GM04504 (cell line): ENCODE data around the gene ZNF276.
"Not testable (repeated sequence)": the region's sequence is repeated elsewhere in the genome, so short reads cannot be mapped to it uniquely, and the experiment has no call there.

Experiments used
- DNase-seq: peaks from one replicate; pipeline ENCODE4 v3.0.0-alpha.2; 2012; ENCODE audit warnings: low read depth

The ZNF276 gene

DNA sequence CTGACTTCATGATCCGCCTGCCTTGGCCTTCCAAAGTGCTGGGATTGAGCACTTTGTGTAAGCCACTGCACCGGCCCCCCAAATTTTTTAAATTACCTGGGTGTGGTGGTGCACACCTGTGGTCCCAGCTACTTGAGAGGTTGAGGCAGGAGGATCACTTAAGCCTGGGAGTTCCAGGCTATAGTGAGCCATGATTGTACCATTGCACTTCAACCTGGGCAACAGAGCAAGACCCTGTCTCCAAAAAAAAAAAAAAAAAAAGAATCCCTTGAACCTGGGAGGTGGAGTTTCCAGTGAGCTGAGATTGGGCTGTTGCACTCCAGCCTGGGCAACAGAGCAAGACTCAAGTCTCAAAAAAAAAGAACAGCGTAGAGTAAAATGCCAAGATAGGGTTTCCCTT is 15.2 kb downstream of the ZNF276 start:
- no peak for DNase-seq

DNA sequence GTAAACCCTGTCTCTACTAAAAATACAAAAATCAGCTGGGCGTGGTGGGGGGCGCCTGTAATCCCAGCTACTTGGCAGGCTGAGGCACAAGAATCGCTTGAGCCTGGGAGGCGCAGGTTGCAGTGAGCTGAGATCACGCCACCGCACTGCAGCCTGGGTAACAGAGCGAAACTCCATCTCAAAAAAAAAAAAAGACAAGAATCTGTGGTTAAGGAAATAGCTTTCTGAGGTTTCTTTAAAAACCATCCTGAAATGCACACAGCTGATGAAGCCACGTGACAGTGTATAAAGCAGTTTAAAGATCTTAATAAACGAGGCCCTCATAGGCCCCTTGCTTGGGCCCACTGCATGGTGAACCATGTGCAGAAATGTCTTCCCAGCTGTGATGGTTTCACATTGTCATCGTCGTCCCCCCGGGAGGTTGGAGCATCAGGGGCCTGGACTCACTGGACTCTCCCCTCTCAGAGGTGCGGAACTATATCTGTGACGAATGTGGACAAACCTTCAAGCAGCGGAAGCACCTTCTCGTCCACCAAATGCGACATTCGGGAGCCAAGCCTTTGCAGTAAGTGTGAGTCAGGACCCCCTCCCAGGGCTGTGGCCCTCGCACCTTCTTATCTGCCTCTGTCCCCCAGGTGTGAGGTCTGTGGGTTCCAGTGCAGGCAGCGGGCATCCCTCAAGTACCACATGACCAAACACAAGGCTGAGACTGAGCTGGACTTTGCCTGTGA is 16.2 kb downstream of the ZNF276 start:
- DNase-seq, result no peak

DNA sequence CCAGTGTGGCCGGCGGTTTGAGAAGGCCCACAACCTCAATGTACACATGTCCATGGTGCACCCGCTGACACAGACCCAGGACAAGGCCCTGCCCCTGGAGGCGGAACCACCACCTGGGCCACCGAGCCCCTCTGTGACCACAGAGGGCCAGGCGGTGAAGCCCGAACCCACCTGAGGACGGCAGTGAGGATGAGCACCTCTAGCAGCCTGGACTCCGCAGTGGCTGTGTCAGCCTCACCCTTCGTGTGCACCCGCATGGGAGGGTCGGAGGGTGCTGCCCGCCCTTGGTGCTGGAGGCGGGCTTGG is 16.7 kb downstream of the ZNF276 start:
- no peak for DNase-seq

DNA sequence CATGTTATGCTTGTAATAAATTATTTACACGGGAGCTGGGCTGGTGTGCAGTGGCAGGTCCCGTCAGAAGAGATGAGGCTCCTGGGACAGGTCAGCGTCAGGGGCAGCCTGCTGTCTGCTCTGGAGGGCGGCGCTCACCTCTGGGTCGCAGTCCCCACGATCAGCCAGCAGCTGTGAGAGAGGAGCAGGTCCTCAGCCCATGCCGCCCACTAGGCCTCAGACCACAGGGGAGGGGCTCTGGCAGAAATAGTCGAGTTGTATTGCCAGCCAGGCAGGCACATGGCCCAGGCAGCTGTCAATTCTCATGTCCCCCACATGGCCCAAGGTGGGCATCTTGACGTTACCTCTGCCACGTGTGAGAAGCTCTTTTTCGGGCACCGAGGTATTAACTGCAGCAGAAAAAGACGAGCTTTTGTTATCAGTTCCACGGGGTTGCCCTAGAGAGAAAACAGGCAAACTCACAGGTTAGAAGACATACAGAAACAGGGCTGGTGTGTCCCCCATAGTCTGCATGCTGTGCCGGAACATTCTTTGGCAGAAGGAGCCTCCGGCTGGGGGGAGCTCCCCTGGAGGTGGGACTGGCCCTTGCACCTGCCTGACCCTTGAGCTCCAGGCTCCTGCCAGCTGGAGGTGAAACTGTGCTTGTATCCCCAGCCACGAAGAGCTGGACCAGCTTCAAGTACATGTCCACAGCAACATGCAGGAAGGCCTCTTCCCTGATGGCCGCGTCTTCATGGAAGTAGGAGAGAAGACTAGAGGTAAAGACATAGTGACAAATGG is 17.4 kb downstream of the ZNF276 start:
- no peak for DNase-seq

DNA sequence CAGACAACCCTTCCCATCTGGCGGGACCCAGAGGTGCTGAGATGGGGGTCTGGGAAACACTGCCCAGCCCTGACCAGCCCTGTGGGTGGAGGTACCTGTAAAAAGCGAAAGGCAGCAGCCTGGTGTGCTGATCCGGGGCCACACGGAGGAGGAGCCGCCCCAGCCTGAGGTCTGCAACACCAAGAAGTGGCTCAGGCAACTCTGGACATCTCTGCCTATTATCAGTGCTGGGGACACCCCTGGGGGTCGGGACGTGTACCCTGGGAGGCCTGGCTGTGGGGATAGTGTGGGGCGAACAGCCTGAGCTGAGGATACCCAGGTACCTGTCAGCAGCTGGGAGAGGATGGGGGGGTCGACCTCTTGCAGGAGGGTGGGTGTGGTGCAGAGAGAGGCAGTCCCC is 18.0 kb downstream of the ZNF276 start:
- DNase-seq, result no peak

DNA sequence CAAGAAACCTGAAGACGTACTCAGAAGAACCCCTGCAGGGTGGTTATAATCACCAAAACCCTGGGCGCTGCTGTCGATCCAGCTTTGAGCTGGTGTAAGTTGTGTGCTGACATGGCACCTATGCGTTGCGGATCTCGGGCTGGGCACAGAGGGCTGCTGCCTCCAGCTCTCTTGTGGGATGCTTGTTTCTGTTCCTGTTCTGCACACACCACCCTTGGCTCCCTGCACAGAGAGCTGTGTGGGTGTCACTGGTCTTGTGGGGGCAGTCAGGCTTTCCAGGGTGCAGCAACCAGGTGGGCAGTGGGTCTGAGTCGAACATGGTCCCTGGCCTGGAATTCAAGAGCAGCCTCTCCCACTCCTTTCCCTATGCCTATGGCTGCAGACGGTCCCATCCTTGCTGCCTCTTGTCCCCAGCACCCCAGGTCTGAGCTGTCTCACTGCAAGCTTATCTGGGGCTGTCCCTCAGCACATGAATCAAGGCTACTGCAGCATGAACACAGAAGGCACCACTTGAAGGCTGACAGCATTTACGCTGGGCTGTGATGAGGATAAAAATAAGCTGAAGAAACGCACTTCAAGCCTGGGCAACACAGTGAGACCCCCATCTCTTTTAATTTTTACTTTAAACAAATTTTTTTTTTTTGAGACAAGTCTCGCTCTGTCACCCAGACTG is 20.1 kb downstream of the ZNF276 start:
- DNase-seq, result no peak

DNA sequence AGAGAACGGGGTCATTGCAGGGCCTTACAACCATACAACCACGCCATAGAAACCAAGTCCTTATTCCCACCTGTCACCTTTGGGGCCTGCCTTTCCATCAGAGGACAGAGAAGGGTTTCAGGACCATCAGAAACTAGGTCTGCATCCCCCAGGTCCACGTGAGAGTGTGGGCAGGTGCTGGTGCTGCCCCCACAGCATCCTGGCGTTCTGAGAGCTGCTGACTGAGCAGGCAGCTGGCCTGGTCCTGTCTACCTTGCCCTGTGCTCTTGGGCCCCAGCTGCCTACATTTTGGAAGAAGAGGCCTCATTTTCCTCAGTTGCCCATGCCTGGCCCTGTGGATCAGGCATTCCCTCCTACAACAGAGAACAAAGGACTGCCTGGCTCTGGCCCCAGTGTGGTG is 21.6 kb downstream of the ZNF276 start:
- no peak for DNase-seq

DNA sequence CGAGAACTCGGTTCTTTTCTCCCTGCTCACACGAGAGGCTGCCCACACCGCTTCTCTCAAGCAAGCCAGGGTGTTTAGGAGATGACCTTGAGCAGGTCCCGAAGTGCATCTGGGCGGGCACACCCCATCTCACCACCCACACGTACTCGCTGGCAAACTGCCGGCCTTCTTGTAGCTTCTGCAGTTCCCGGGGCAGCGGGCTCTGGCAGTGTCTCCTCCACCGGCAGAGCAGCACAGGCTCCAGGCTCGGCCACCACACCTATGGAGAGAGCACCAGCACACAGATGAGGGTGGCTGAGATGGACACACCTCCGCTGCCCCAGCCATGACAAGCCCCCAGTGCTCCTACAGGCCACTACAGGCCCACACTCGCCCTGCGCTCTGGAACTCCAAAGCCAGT is 23.5 kb downstream of the ZNF276 start:
- DNase-seq, result no peak

DNA sequence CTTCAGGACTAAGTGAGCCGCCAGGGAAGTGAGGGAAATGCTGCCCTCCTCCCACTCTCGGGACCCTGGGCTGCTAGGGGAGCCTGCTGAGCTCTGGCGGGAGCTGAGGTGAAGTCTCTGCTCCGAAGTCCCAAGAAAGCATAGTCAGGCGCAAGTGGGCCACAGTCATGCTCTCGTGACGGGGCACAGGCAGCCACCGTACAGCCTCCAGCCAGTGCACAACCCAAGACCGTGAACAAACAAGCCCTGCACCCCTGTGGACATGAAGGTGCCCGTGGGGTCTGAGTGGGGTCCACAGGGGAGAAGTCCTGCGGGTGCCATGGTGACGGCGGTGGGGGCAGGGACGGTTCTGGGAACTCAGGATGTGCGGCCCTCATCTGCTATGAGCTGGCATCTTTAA is 24.7 kb downstream of the ZNF276 start:
- no peak for DNase-seq

DNA sequence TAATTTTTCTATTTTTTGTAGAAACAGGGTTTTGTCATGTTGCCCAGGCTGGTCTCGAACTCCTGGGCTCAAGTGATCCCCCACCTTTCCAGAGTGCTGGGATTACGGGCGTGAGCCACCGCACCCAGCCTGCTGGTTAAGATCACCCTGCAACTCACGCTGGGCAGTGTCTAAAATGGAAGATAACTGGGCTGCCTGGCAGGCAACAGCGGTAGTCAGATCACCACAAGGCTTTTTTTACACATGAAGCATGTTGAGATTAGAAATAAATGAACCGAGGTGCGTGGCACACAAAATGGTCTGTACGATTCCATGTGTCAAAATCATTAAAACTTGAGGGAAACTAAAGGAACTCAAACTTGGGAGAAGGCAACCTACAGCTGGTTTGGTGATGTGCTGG is 26.7 kb downstream of the ZNF276 start:
- DNase-seq, result no peak

DNA sequence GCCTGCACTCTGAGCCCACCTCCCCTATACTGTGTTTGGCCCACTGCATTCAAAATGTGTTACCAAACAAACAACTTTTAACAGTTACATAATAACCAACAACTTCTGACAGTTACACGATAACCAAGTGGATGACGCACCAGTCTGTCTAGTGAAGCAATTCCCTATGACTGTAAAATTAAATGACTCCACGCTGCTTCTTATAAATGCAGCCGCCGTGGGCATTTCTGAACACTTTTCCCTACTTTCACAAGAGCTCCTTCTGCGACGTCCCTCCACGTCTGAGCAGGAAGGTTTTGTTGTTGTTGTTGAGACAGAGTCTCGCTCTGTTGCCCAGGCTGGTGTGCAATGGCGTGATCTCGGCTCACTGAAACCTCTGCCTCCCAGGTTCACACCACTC is 27.6 kb downstream of the ZNF276 start:
- DNase-seq, result no peak

DNA sequence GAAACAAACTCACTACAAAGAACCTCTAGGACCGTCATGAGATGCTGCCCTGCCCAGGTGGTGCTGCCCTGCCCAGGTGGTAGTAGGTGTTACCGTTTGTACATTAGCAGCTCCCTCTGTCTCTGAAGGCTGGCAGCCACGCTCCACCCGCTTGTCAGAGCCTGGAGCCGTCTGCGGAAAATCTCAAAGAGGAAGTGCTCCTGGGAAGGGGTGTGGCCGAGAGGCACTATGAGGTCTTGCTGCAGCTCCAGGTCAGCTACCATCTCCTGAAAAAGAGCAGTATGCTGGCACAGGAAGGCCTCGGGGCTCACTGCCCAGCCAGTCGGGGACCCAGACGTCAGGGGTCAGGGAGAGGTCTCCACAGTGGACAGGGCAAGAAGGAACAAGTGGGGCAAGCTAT is 28.3 kb downstream of the ZNF276 start:
- DNase-seq, result no peak

DNA sequence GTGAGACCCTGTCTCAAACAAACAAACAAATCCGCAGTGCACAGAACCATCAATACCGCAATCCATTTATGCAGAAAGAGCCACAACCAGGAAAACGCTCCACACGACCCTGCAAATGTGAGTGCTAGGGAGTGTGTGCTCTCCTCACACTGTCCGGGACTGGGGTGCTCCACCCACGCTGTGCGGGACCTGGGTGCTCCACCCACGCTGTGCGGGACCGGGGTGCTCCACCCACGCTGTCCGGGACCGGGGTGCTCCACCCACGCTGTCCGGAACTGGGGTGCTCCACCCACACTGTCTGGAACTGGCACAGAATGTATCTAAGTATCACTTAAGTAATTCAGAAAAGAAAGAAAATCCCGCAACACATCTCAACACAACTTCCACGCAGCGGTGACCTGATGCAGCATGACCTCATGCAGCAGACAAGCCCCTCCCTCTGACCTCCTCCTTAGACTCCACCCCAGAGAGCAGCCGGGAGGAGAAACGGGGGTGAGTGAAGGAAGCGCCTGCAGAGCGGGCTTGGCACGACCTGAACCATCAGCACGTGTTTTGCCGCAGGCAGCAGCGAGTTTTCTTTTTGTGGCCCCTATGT is 38.5 kb downstream of the ZNF276 start:
- no peak for DNase-seq

DNA sequence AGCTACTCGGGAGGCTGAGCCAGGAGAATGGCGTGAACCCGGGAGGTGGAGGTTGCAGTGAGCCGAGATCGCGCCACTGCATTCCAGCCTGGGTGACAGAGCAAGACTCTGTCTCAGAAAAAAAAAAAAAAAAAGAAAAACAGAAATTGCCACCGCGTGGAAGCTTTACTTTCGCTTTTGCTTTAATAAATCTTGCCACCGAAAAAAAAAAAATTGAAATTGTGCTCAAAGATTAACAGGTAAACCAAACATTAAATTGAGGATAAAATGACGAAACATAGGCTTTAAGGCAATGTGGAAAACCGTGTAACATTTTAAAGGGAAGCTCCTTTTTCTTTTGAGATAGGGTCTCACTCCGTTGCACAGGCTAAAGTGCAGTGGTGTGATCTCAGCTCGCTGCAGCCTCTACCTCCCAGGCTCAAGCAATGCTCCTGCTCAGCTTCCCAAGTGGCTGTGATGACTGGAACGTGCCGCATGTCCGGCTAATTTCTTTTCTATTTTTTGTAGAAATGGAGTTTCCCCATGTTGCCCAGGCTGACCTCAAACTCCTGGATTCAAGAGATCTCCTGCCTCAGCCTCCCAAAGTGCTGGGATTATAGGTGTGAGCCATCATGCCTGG is 40.1 kb downstream of the ZNF276 start:
- no peak for DNase-seq

DNA sequence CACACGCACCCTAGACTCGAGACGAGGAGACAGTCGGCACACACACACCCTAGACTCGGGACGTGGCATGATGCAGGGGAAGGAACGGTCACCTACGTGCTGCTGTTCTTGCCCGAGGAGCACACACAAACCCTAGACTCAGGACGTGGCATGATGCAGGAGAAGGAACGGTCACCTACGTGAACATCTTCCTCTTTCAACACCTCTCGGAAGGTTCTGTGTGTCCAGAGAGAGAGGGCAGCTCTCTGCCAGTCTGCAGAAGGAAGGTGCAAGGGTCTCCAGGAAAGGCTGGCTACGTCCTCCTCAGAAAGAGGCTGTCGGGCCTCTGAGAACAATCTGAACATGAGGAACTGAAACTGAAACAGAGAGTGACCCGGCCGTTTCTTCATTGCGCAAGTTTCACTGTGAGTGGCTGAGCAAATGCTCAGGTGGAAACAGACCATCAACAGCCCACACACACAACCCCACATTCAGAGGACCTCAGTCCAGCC is 43.4 kb downstream of the ZNF276 start:
- no peak for DNase-seq

DNA sequence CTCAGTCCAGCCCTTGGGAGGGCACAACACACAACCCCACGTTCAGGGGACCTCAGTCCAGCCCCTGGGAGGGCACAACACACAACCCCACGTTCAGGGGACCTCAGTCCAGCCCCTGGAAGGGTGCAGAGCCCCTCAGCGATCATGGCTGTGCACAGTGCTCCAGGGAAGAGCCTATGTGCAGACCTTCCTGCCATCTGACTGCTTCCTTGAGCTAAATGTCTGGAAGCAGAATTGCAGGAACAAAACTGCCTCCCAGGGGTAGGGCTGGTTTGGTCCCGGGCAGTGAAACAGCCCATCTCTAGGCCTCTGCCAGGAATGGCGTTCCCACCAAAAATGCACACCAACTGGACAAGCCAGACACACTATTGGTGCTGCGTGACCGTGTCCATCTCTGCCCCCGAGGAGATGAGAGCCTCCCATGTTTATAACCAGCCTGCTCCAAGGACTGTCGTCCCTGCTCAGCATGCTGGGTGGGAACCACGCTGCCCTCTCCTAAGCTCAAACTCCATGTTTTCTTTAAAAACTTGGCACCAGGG is 44.0 kb downstream of the ZNF276 start:
- DNase-seq, result no peak

DNA sequence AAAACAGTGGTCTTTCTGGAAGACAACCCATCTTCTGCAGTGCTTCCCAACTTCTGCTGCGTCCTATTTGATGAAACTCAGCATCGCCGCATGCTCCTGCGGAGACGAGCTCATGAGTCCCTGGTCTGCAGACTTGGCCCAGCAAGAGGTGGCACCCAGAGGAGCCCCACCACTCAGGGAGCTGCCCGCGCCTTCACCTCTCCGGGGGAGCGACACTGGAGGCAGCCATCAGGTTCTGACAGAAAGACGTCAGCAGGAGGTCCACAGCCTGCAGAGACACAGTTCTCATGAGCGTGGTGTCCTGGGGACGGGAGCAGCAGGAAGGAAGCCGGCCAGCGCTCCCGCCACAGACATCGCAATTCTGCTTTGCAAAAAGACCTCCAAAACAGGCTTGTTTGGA is 49.0 kb downstream of the ZNF276 start:
- DNase-seq, result no peak

DNA sequence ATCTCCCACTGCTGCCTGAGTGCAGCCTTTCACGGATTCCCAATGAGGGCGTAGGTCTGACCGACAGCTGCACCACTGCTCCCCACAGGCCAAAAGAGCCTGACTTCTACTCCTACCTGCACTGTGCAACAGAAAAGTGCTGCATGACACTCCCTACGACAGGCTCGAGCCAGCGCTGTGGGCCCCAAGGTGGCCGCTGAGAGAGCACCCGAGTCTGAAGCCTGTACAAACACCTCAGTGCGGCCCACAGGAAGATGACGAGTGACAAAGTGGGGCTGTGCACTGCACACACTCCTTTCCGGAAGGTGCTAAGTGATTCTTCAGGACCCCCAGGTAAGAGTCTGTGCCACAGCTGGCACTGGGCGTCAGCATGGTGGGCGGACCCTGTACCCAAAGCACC is 53.9 kb downstream of the ZNF276 start:
- DNase-seq, result no peak

DNA sequence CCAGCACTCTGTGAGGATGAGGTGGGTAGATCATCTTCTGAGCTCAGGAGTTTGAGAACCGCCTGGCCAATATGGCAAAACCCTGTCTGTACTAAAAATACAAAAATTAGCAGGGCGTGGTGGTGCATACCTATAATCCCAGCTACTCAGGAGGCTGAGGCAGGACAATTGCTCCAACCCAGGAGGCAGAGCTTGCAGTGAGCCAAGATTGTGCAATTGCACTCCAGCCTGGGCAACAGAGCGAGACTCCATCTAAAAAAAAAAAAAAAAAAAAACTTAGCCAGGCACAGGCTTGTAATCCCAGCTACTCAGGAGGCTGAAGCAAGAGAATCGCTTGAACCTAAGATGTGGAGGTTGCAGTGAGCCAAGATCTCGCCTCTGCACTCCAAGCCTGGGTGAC is 56.9 kb downstream of the ZNF276 start:
- DNase-seq, result not testable (repeated sequence)

DNA sequence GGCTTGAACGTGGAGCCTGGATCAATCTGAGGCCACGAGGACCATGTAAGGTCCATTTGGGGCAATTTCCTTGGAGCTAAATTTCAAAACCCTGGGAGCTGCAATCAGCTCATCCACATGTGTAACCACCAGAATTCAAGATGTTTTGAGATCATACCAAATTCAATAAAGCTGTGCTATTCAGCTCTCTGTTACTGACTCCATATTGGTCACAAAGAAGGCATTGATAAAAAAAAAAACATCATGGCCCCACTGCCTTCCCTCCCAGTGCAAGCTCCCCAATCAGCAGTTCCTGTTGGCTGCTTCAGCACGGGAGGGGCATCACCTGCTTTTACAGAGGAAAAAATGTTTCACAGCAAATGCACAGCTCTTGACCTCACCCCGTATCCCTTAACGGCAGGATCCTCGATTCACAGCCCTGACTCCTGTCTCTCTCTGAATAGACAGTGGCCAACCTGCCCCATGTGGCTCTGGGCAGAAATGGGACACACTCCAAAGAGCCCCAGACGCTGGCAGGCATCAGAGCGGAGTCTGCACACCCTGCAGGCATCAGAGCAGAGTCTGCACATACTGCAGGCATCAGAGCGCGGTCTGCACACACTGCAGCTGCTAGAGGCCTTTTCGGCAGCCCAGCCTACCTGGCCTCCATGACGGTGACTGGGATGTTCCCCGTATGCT is 58.0 kb downstream of the ZNF276 start:
- DNase-seq, result no peak

DNA sequence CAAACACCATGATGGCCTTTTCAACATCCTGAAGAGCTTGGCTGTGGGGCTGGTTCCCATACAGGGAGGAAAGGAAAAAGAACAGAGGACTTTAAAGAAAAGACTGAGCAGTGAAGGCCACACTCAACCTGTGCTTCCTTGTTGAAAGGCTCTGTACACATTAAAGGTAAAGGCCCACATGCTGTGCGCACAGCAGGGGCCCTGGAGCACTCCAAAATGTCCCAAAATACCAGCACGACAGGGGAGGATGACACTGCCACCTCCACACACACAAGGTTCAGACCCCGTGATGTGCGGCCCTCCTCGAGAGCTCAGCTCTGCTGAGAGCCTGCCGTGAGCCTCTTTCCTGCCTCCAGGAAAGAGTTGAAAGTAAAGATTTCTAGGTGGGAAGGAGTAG is 58.6 kb downstream of the ZNF276 start:
- DNase-seq, result no peak

DNA sequence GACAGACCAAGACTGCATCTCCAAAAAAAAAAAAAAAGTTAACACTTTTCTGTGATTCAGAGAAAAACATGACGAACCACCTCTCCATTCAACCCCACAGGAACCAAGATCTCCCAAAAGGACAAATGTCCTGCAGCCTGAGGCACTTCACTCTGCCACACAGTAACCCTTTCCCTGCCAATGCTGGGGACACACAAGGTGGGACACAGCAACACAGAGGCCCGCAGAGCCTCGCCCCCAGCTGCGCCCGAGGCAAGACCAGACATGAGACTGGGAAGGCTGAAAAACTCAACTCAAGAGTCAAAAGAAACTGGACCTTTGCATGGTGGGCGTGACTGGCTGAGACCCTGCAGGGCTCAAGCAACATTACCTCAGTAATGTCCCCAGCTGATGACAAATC is 61.2 kb downstream of the ZNF276 start:
- DNase-seq, result no peak
